Hepatocyte (in vitro differentiated cells): Measurements from ENCODE around the gene CD99L2.

Source experiments
- EZH2 ChIP-seq: fragments of 200-600 bp; sonication (generic); IDR thresholded peaks from 2 replicates; pipeline ENCODE4 v1.6.1; 2016; ENCODE audit warnings: antibody characterized with exemption, mild to moderate bottlenecking, borderline replicate concordance
- TF ChIP-seq, protein P1 (sequence below): fragments of 200-600 bp; sonication (generic); IDR thresholded peaks from 2 replicates; pipeline ENCODE4 v1.5.1; 2016; ENCODE audit warnings: antibody characterized with exemption, mild to moderate bottlenecking; ENCODE audit not compliant: poor library complexity

DNA sequence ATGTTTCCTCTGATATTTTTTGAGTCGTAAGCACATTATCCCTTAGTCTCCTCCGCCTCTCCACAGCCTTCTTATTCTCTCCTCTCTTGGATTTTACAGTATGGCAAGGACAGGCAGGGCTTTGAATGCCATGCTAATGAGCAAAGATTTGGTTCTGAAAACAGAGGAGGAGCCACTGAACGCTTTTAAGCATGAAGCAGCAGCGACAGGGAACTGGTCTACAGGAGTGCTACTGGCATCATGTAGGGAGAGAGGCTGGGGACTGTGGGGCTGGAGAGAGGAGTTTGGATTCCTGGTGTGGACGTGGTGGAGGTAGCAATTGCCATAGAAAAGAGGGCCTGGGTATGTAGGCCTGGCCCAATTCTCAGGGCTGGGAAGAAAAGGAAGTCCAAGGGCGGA, 4.6 kb upstream of the CD99L2 start:
- no peak for TF ChIP-seq EZH2
- TF ChIP-seq, protein P1, sequence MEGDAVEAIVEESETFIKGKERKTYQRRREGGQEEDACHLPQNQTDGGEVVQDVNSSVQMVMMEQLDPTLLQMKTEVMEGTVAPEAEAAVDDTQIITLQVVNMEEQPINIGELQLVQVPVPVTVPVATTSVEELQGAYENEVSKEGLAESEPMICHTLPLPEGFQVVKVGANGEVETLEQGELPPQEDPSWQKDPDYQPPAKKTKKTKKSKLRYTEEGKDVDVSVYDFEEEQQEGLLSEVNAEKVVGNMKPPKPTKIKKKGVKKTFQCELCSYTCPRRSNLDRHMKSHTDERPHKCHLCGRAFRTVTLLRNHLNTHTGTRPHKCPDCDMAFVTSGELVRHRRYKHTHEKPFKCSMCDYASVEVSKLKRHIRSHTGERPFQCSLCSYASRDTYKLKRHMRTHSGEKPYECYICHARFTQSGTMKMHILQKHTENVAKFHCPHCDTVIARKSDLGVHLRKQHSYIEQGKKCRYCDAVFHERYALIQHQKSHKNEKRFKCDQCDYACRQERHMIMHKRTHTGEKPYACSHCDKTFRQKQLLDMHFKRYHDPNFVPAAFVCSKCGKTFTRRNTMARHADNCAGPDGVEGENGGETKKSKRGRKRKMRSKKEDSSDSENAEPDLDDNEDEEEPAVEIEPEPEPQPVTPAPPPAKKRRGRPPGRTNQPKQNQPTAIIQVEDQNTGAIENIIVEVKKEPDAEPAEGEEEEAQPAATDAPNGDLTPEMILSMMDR = no peak
